K562 (cell line): ENCODE data around the gene F12. TPM values are rescaled to one million over a fixed set of nuclear protein-coding genes. Genes with fewer than 3 reads are reported as not detected.

Experiments
- BHLHE40 ChIP-seq: IDR thresholded peaks from 2 replicates; pipeline ENCODE4 v1.6.1; 2011; ENCODE audit warnings: low read length, improper control_type of control experiment
- CREB1 ChIP-seq, 2 experiments: sonication (generic) in 1 of 2; formaldehyde crosslinking in 1 of 2; IDR thresholded peaks; 2 replicates each; pipeline versions ENCODE4 v1.6.1 to v1.8.0; 2012 to 2022; ENCODE audit warnings: inconsistent platforms in 1 of 2, mild to moderate bottlenecking in 1 of 2, missing genetic modification reagents in 1 of 2, moderate library complexity in 1 of 2
- ESRRB ChIP-seq: fragments of 250-450 bp; sonication (Bioruptor Pico); IDR thresholded peaks from 2 replicates; pipeline ENCODE4 v1.5.0; 2020; ENCODE audit warnings: mild to moderate bottlenecking, moderate library complexity, borderline replicate concordance
- GTF2A2 ChIP-seq: IDR thresholded peaks from 2 replicates; pipeline ENCODE4 v1.6.1; 2016; ENCODE audit warnings: mild to moderate bottlenecking, missing genetic modification characterization, missing compliant biosample characterization
- GTF2F1 ChIP-seq: IDR thresholded peaks from 2 replicates; pipeline ENCODE4 v1.6.1; 2011; ENCODE audit warnings: low read depth, low read length, improper control_type of control experiment
- HDAC3 ChIP-seq: fragments of 450-650 bp; IDR thresholded peaks from 2 replicates; pipeline ENCODE4 v1.6.1; 2018; ENCODE audit warnings: borderline replicate concordance, mild to moderate bottlenecking, moderate library complexity; ENCODE audit not compliant: partially characterized antibody
- HMGN3 ChIP-seq: IDR thresholded peaks from 2 replicates; pipeline ENCODE4 v1.6.1; 2011; ENCODE audit warnings: borderline replicate concordance, low read depth, mild to moderate bottlenecking, mixed read lengths, low read length; ENCODE audit not compliant: insufficient read length; ENCODE audit errors: extremely low read depth
- IRF2 ChIP-seq: sonication (generic); formaldehyde crosslinking; IDR thresholded peaks from 2 replicates; pipeline ENCODE4 v1.8.1; 2022; ENCODE audit warnings: mild to moderate bottlenecking, missing genetic modification reagents
- KLF10 ChIP-seq: fragments of 250-450 bp; sonication (Bioruptor Pico); IDR thresholded peaks from 2 replicates; pipeline ENCODE4 v1.6.1; 2021; ENCODE audit warnings: matching md5 sums
- NR3C1 ChIP-seq: sonication (generic); formaldehyde crosslinking; IDR thresholded peaks from 2 replicates; pipeline ENCODE4 v1.8.1; 2022; ENCODE audit warnings: missing genetic modification reagents
- SMARCA5 ChIP-seq: fragments of 450-650 bp; IDR thresholded peaks from 2 replicates; pipeline ENCODE4 v1.6.1; 2016
- TAF15 ChIP-seq: fragments of 200-400 bp; formaldehyde crosslinking; IDR thresholded peaks from 2 replicates; pipeline ENCODE4 v1.6.1; 2017; ENCODE audit warnings: mild to moderate bottlenecking, low read depth, low read length, moderate library complexity
- YY1 ChIP-seq, 3 experiments: IDR thresholded peaks; 2 replicates each; pipeline ENCODE4 v1.6.1; 2011; ENCODE audit warnings: low read length in 2 of 3, mild to moderate bottlenecking in 2 of 3, moderate library complexity in 2 of 3, borderline replicate concordance in 1 of 3, control low read depth in 1 of 3, low read depth in 1 of 3; ENCODE audit not compliant: insufficient read depth in 3 of 3, insufficient replicate concordance in 2 of 3, control insufficient read depth in 1 of 3, insufficient read length in 1 of 3; ENCODE audit errors: extremely low read depth in 1 of 3
- ZNF121 ChIP-seq: sonication (generic); formaldehyde crosslinking; conservative IDR thresholded peaks from 2 replicates; pipeline ENCODE4 v1.8.0; 2022; ENCODE audit warnings: missing genetic modification reagents
- ZNF124 ChIP-seq: sonication (generic); formaldehyde crosslinking; IDR thresholded peaks from 2 replicates; pipeline ENCODE4 v1.8.1; 2022; ENCODE audit warnings: missing genetic modification reagents
- ZNF23 ChIP-seq: fragments of 250-450 bp; sonication (Bioruptor Pico); IDR thresholded peaks from 2 replicates; pipeline ENCODE4 v1.4.0; 2020; ENCODE audit warnings: mild to moderate bottlenecking
- polyA plus RNA-seq, 8 experiments: library from polyadenylated mRNA; depleted of rRNA in 4 of 8; stranded (reverse) in 5 of 8; unstranded in 3 of 8; fragments of >200 nt; fragmentation: Nextera tagmentation in 2 of 8; fragmentation: Illumina TruSeq in 1 of 8; extraction: Ambion mirVana in 2 of 8; extraction: Trizol in 1 of 8; gene quantifications; 2 replicates each; pipeline versions ENCODE4 v1.2.1 to v1.2.3, GENCODE V29; 2011 to 2014; ENCODE audit warnings: inconsistent platforms in 1 of 8, missing spikeins in 1 of 8
- total RNA-seq, 7 experiments: library from RNA; depleted of rRNA in 6 of 7; stranded (reverse); fragments of >200 nt in 6 of 7; fragmentation: Illumina TruSeq in 2 of 7; extraction: Trizol in 2 of 7; gene quantifications; 2 replicates each; pipeline versions ENCODE4 v1.2.1 to v1.2.3, GENCODE V29; 2011 to 2021; ENCODE audit warnings: low replicate concordance in 1 of 7
- TF ChIP-seq, protein P1 (sequence below): fragments of 450-650 bp; IDR thresholded peaks from 2 replicates; pipeline ENCODE4 v1.6.1; 2016
- TF ChIP-seq, protein P2 (sequence below), 2 experiments: fragments of 450-650 bp; conservative IDR thresholded peaks; 2 replicates each; pipeline ENCODE4 v1.6.1; 2017; ENCODE audit warnings: mild to moderate bottlenecking in 2 of 2, moderate library complexity in 2 of 2
- TF ChIP-seq, protein P3 (sequence below), 3 experiments: IDR thresholded peaks in 2 of 3; conservative IDR thresholded peaks in 1 of 3; 2 replicates each; pipeline ENCODE4 v1.5.1; 2011 to 2012; ENCODE audit warnings: low read length in 3 of 3, mild to moderate bottlenecking in 3 of 3, control low read depth in 2 of 3, improper control_type of control experiment in 1 of 3, inconsistent platforms in 1 of 3, low read depth in 1 of 3, mixed read lengths in 1 of 3, moderate library complexity in 1 of 3; ENCODE audit not compliant: insufficient read depth in 2 of 3
- TF ChIP-seq, protein P4 (sequence below): sonication (generic); formaldehyde crosslinking; IDR thresholded peaks from 2 replicates; pipeline ENCODE4 v1.8.0; 2022; ENCODE audit warnings: mild to moderate bottlenecking, missing genetic modification reagents, borderline replicate concordance

The F12 gene
- total and polyA plus RNA-seq, 9 of the 15 experiments (the other 6 are each of a cell fraction or from before 2014, with no cell fraction given) = 0.59 to 18.3 (median 3.6) TPM

DNA sequence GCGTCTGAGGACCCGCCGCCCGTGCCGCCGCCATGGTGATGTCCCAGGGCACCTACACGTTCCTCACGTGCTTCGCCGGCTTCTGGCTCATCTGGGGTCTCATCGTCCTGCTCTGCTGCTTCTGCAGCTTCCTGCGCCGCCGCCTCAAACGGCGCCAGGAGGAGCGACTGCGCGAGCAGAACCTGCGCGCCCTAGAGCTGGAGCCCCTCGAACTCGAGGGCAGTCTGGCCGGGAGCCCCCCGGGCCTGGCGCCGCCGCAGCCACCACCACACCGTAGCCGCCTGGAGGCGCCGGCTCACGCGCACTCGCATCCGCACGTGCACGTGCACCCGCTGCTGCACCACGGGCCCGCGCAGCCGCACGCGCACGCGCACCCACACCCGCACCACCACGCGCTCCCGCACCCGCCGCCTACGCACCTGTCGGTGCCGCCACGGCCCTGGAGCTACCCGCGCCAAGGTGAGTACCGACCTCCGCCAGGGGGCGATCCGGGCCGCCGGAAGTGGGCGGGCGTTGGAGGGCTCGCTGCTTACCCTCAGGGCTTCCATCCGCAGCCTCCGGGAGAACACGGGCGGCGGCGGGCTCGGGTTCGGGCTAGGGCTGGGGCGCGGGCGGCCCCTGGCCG lies 45.8 kb upstream of the F12 start (continued):
- TF ChIP-seq KLF10 (CRISPR knock-in tag) = no peak
- TF ChIP-seq TAF15 = no peak
- TF ChIP-seq, protein P1, sequence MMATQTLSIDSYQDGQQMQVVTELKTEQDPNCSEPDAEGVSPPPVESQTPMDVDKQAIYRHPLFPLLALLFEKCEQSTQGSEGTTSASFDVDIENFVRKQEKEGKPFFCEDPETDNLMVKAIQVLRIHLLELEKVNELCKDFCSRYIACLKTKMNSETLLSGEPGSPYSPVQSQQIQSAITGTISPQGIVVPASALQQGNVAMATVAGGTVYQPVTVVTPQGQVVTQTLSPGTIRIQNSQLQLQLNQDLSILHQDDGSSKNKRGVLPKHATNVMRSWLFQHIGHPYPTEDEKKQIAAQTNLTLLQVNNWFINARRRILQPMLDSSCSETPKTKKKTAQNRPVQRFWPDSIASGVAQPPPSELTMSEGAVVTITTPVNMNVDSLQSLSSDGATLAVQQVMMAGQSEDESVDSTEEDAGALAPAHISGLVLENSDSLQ = no peak
- TF ChIP-seq YY1 (IDR thresholded peaks at IDR 0.05; ENCODE audit: borderline replicate concordance in 1 of 3, control insufficient read depth in 1 of 3, extremely low read depth in 1 of 3, insufficient read depth in 3 of 3, insufficient read length in 1 of 3, insufficient replicate concordance in 2 of 3, low read depth in 1 of 3, low read length in 2 of 3) = peak in 2 of 3 experiments; percentile 63 to 67
- TF ChIP-seq SMARCA5 = no peak
- peak; percentile 61 for TF ChIP-seq CREB1 (IDR thresholded peaks at IDR 0.05)
- TF ChIP-seq CREB1 (CRISPR knock-in tag; IDR thresholded peaks at IDR 0.05) = no peak
- TF ChIP-seq, protein P2, sequence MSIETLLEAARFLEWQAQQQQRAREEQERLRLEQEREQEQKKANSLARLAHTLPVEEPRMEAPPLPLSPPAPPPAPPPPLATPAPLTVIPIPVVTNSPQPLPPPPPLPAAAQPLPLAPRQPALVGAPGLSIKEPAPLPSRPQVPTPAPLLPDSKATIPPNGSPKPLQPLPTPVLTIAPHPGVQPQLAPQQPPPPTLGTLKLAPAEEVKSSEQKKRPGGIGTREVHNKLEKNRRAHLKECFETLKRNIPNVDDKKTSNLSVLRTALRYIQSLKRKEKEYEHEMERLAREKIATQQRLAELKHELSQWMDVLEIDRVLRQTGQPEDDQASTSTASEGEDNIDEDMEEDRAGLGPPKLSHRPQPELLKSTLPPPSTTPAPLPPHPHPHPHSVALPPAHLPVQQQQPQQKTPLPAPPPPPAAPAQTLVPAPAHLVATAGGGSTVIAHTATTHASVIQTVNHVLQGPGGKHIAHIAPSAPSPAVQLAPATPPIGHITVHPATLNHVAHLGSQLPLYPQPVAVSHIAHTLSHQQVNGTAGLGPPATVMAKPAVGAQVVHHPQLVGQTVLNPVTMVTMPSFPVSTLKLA (conservative IDR thresholded peaks at IDR 0.05) = peak; percentile 83 to 94
- TF ChIP-seq ZNF121 (CRISPR knock-in tag) = no peak
- peak; percentile 69 for TF ChIP-seq NR3C1
- TF ChIP-seq IRF2 (CRISPR knock-in tag) = peak; percentile 28; the same call in 1 of the 2 replicates
- TF ChIP-seq BHLHE40 = peak; percentile 93
- no peak for TF ChIP-seq ZNF23 (CRISPR knock-in tag)
- no peak for TF ChIP-seq HDAC3
- TF ChIP-seq, protein P3, sequence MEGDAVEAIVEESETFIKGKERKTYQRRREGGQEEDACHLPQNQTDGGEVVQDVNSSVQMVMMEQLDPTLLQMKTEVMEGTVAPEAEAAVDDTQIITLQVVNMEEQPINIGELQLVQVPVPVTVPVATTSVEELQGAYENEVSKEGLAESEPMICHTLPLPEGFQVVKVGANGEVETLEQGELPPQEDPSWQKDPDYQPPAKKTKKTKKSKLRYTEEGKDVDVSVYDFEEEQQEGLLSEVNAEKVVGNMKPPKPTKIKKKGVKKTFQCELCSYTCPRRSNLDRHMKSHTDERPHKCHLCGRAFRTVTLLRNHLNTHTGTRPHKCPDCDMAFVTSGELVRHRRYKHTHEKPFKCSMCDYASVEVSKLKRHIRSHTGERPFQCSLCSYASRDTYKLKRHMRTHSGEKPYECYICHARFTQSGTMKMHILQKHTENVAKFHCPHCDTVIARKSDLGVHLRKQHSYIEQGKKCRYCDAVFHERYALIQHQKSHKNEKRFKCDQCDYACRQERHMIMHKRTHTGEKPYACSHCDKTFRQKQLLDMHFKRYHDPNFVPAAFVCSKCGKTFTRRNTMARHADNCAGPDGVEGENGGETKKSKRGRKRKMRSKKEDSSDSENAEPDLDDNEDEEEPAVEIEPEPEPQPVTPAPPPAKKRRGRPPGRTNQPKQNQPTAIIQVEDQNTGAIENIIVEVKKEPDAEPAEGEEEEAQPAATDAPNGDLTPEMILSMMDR (IDR thresholded peaks at IDR 0.05 in 2 of 3, conservative IDR thresholded peaks at IDR 0.05 in 1 of 3; ENCODE audit: insufficient read depth in 2 of 3, low read depth in 1 of 3, low read length in 3 of 3) = peak; percentile 71 to 88 (median 74)
- TF ChIP-seq GTF2A2 (tag) = no peak
- TF ChIP-seq GTF2F1 = no peak
- TF ChIP-seq HMGN3 = peak; percentile 20
- no peak for TF ChIP-seq ESRRB (CRISPR knock-in tag)
- TF ChIP-seq, protein P4, sequence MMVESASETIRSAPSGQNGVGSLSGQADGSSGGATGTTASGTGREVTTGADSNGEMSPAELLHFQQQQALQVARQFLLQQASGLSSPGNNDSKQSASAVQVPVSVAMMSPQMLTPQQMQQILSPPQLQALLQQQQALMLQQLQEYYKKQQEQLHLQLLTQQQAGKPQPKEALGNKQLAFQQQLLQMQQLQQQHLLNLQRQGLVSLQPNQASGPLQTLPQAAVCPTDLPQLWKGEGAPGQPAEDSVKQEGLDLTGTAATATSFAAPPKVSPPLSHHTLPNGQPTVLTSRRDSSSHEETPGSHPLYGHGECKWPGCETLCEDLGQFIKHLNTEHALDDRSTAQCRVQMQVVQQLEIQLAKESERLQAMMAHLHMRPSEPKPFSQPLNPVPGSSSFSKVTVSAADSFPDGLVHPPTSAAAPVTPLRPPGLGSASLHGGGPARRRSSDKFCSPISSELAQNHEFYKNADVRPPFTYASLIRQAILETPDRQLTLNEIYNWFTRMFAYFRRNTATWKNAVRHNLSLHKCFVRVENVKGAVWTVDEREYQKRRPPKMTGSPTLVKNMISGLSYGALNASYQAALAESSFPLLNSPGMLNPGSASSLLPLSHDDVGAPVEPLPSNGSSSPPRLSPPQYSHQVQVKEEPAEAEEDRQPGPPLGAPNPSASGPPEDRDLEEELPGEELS (CRISPR knock-in tag) = no peak
- TF ChIP-seq ZNF124 (CRISPR knock-in tag) = peak; percentile 23; the same call in 1 of the 2 replicates
